HG03521 (cell line): Measurements from ENCODE around the gene HSPA12A.
"Not testable (repeated sequence)": the region's sequence is repeated elsewhere in the genome, so short reads cannot be mapped to it uniquely, and the experiment has no call there.

ENCODE experiments used
- ATAC-seq: cut with Tn5 transposase; IDR thresholded peaks from one replicate; pipeline ENCODE4 v1.9.1; 2021; ENCODE audit warnings: mild to moderate bottlenecking, moderate library complexity; ENCODE audit not compliant: unreplicated experiment

Gene HSPA12A

DNA sequence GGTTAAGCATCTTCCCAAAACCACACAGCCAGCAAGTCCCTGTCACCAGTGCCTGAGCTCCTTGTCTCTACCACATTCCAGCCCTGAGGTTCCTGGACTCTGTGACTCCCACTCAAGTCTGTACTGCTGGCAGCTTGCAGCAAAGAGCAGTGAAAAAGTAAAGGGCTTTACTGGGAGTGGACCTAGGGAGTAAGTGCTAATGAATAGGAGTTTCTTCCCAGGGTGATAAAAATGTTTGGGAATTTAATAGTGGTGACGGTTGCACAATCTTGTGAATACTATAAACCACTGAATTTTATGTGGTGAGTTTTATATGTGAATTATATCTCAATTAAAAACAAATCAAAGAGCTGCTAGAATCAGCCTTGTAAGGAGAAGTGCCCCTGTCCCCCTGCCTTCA, 22.6 kb downstream of the HSPA12A start:
- ATAC-seq, result no peak

DNA sequence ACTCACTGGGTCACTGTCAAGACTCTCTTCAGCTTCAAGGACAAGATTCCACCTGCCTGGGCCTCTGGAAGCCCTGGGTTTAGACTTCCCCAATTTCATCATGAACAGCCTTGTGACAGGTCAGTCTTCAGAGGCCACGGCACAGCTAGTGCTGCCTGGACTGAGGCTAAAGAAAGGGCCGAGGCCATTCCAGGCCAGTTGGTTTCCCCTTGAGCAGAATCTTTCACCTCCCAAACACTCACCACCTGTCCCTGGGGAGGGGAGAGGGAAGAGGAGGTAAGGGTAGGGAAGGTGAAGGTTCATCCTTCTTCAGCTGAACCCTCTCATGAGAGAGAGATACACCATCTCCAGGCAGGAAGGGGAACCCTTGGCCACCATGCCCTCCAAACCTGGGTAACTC, 24.3 kb downstream of the HSPA12A start:
- ATAC-seq, result no peak

DNA sequence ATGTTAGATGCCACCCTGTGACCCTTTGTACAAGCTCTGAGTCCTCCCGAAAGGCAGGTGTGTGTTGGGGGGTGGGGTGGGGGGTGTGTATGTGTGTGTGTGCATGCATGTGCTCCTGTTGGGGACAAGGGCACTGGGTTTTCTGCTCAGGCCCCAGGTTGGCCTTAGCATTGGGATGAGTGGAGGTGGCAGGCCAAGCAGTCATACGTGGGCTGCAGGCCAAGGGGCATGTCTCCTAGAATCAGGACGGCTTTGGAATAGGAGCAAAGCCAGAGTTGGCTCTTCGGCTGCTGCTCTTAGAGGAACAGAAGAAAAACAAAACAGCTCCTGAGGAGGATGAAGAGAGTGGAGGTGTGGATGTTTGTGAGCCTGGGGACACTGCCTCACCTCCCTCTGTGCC, 26.0 kb downstream of the HSPA12A start:
- ATAC-seq, result no peak

DNA sequence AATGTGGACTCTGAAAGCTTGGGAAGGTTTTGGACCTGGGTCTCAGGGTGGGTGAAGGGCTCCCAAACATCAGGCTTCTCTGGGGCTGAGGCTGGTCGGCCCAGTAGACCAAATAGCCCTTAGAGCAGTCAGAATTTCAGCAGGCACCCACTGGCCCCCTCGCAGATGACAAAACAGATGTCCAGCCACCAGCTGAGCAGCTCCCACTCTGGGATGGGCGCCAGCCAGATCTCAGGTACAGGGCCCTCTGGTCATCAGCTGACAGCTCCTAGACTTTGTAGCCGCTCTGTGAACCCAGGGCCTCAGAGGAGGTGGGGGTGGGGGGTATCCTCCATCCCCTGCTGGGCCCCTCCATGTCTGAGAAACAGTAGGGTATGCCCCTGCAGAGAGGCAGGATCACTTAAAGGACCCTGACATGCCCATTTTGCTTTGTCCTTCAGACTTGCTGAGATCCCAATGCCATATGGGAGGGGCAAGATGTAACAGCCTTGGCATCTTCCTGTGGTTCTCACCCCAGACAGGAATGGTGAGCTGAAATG, 26.5 kb downstream of the HSPA12A start:
- ATAC-seq, result no peak

DNA sequence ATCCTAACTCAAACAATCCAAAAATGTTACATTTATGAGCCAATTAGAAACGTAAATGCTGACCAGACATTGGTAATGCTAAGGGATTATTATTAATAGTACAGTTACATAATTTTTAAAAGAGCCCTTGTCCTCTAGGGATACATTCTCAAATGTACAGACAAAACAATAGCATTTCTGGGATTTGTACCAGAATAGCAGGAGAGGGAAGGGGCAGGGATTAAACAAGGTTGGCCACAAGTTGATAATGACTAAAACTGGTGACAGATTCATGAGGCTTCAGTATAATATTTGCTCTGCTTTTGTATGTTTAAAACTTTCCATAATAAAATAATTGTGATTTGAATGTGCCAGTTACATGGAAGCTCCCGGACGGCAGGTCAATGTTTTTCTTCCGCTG, 27.0 kb downstream of the HSPA12A start:
- no peak for ATAC-seq

DNA sequence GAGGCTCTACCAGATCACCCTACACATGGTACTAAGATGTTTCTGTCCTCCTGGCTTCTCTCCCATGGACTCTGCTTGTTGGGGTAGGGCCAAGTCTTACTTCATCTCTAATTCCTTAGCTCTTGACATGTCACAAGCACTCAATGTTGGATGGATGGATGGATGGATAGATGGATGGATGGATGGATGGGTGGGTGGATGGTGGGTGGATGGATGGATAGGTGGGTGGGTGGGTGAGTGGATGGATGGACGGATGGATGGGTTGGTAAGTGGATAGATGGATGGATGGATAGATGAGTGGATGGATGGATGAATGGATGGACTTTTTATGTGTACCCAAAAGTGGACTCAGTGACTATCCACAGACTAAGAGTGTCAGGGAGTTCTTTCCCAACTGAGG, 28.5 kb downstream of the HSPA12A start:
- ATAC-seq, result no peak

DNA sequence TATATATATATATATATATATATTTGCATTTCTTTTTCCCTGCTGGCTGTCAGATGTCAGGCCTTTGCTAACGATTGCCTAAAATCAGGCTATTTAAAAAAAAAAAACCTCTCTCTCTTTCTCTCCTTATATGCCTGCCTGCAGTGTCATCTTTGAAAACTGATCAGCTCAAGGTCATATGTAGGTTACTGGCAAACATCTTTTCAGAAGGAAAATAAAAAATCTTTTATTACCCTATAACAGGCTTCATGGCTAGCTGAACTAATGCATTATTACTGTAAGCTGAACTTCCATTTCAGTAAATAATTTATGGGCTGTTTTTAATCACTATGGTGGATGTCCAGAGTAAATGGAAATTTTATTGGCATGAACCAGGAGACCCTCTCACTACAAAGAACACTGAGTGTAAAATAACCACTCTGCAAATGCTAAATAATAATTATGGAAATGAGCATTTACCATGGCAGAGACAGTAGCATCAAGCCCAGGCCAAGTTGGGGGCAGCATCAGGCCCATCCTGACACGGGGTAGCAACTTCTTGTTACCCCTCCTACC, 29.3 kb downstream of the HSPA12A start:
- ATAC-seq, result no peak

DNA sequence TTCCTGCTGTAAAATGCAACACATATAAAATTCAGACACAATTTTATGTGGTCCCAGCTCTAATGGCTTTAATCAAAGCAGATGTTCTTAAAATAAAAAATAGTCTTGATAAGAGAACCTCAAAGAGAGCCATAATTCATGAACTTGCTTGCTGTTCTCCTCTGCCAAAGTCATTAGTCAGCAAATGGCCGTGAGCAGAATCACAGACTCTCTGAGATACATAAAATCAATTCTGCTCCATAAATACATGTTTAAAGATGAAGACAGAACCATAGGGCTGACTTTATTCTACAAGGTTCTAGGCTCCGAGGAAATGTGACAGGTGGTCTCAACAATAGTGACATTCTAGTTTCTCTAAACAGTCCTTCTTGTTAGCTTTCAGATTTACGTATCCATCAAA, 29.8 kb downstream of the HSPA12A start:
- ATAC-seq, result no peak

DNA sequence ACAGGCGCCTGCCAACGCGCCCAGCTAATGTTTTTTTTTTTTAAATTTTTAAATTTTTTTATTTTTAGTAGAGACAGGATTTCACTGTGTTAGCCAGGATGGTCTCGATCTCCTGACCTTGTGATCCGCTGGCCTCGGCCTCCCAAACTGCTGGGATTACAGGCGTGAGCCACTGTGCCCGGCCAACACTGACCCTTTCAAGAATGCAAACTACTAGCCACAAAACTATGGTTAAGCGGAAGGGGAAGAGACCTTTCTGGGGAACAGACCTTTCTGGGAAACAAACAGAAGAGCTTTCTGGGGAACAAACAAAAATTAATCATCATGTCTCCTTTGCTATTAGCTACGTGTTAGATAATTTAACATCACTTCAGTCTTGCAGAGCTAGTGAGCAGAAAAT, 30.6 kb downstream of the HSPA12A start:
- not testable (repeated sequence) for ATAC-seq

DNA sequence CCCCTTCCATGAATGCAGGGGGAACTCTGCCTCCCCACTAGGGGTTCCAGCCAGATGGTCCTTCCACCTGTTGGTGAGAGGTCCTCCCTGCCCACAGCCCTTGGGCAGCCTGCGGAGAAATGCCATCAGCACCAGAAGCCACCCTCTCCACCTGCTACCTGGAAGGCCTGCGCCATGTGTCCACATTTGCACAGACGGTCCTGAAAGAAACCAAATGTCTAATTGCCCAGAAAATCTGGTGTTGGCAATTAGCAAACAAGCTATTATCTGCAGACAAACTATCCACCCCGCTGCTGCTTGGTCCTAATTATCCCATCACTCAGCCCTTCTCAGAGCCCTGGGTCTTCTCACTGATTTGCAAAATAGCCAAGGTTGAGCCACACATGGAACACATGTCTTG, 32.3 kb downstream of the HSPA12A start:
- no peak for ATAC-seq

DNA sequence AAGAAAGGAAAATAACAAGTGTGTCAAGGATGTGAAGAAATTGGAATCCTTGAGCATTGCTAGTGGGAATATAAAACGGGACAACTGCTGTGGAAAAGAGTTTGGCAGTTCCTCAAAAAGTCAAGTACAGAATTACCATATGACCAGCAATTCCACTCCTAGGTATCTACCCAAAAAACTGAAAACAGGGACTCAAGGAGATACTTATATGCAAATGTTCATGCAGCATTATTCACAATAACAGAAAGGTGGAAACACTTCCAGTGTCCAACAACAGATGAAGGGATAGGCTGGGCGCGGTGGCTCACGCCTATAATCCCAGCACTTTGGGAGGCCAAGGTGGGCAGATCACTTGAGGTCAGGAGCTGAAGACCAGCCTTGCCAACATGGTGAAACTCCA, 33.5 kb downstream of the HSPA12A start:
- ATAC-seq, result no peak

DNA sequence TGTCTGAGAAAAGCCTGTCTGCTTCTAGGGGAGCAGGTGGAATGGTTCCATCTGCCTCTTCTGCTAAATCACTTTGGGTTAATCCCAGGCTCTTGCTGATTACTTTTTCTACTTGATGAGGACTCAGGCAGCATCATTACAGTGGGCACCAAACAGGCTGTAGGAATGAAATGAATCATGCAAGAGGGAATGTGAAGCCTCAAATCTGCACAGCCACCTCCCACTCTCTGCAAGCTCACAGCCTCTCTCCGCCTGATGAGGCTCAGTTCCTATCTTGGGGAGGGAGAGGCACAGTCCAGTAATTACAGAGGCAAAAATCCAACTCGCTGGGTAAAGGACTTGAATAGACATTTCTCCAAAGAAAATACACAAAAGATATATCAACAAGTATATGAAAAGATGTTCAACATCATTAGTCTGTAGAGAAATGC, 34.0 kb downstream of the HSPA12A start:
- ATAC-seq, result no peak

DNA sequence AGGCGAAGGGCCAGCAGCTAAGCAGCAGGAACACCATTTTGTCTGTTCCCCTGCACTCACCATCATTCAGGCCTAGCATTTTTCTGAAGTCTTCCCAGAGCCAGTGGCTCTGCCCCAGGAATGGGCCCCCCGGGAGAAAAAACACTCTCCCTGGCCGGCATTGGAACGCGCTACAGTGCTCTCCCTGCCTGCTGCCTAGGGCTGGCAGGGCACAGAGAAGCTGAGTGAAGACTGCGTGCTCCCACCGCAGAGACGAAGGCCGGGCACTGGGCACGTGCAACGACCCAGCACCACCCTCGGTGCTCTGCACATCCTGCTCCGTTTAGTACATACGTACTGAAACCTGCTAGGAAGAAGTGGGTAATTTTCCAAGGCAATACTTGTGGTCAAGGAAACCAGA, 34.4 kb downstream of the HSPA12A start:
- no peak for ATAC-seq

DNA sequence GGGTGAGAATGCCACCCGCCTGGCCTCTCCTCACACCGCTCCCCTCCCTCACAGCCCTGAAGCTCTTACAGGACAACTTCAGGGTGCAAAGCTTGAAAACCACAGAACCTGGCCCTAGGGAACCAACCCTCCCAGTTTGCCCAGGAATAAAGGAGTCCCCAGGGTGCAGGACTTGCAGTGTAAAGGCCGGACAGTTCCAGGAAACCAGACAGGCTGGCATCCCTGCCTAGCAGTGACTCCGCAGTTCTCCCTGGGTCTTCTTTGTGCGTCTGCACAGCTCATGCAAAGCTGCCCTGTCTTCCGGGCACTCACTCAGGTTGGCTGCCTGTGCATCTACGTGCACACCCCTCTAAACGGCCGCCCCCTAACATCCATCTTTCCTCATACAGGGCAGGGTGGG, 36.1 kb downstream of the HSPA12A start:
- no peak for ATAC-seq

DNA sequence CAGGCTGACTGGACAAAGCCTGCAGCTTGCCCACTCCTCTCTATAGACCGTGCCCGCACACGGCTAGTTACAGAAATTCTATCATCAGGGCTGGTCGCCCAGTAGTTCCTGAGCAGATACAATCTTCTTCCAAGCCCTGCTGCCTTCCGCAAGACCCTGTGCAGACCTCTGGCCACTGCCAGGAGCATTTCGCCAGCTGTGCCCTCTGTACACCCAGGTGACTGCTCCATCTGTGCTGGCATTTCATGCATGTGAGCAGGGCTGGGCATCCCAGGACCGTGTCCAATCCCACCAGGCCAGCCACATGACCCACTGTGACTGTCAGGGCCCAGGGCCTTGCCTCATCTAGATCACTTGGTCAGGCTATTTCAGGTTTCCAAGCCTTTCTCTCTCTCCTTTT, 36.9 kb downstream of the HSPA12A start:
- no peak for ATAC-seq

DNA sequence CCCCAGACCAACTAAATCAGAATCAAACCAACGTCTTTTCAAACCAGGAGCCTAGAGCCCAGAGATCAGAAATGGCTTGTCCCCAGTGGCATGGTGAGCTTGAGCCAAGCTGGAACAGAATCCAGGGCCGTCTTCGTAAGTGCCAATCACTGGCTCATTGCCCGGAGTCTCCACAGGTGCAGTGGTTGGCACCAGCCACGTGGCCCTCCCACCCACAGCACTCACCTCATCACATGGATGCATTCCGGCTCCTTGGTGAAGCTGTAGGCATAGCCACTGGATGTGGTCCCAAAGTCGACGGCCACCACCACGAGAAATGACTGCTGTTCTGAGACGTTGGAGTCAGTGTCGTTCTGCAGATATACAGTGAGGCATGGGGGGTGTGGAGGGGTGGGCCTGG, 37.4 kb downstream of the HSPA12A start:
- ATAC-seq, result no peak

DNA sequence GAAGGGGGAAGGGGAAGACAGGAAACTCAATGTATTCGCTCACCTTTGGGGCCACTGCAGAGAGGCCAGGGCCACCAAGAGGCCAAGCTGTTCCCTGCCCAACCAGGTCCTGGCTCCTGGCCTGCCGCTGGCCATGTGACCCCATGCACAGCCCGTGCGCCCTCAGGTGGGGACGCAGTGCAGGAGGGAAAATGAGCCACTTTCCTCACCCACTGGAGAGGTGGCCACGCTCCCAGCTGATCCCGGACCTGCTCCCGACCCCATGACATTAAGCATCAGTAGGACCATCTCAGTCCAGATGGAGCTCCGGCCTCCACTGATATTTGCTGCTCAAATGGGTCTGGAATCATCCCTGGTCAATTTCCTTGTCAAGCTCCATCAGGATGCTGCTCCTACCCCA, 40.2 kb downstream of the HSPA12A start:
- ATAC-seq, result no peak

DNA sequence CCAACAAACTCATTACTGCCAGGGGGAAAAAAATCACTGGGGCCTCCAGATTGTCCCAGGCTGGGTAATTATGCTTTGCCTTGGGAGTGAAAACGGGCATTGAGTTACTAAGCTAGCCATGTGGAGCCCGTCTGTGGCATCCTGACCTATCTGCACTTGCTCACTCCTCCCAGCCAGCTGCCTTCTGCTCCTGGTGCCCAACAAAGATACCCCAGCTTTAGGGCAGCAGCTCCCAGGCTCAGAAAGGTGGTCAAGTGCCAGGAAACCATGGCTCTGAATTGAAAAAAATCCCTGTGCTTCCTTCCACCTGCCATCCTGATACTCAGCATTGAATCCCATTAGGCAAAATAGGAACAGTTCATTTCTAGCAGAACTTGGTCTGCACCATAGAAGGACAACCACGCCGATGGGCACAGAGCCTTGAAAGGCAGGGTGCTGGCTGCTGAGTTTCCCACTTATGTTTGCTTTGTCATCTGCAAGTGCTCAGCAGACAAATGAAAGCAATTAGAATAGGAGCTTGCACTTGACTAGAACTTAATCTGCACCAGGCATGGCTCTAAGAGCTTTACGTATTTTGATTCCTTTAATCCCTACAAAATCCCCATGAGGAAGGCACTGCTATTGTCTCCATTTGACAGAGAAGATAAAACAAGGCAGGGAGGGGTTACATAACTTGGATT, 42.8 kb downstream of the HSPA12A start:
- no peak for ATAC-seq

DNA sequence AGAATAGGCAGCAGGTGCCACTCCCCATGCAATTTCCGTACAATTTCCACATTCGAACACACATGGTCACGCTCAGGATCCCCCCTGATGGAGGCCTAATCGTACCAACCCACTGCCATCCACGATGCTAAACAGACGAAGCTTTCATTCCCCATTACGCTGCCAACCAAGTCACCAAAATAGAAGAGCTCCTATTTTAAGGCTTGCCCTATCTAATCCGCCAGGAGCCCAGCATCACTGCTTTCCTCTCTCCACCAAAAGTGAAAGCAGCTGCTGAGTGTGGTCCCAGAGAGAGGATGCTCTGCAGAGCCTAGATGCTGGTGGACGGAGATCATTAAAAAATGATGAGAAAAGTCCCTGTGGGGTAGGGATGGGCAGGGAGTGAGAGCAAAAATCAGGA, 43.3 kb downstream of the HSPA12A start:
- no peak for ATAC-seq

DNA sequence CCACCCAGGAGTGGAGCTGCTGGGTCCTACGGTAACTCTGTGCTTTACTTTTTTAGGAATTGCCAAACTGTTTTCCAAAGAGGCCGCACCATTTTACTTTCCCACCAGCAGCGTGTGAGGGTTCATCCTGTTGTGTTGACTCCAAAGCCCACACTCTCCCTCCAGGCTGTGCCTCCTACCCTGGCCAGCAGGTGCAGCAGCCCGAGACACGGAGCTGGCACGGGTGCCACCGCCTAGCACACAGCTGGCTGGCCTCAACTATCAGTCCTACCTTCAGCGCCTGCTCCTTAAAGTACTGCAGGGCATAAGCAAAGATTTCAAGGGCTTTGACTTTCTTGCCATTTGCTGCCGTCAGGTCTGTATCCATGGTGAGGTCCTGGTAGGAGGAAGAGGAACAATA, 44.0 kb downstream of the HSPA12A start:
- no peak for ATAC-seq

DNA sequence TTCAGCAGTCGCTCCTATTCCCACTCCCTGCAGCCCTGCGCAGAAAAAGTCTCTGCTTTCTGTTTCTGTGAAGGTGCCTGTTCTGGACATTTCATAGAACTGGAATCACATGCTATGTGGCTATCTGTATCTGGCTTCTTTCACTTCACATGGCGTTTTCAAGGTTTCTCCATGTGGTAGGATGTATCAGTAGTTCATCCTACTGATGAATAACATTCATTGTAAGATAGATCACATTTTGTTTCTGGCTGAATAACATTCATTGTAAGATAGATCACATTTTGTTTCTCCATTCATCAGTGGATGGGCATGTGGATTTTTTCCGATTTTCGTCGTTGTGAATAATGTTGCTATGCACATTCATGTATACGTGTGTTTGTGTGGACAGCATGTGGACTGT, 44.5 kb downstream of the HSPA12A start:
- no peak for ATAC-seq

DNA sequence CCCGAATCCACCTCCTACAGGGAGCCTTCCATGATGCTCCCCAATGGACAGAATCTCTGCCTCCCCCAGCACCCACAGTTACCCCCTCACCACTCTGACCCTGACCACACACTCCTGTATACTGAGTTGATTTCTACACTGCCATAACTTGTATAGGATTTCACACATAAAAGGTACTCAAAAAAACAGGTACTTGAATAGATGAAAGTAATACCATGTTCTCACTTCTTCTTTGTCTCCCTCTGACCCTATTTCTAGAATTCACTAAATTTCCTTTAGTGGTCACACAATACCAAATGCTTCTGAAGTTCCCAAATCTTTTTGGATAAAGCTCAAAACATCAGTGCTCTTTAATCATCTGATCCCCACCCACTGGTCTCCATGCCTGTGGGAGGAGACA, 45.4 kb downstream of the HSPA12A start:
- ATAC-seq, result peak; percentile 46

DNA sequence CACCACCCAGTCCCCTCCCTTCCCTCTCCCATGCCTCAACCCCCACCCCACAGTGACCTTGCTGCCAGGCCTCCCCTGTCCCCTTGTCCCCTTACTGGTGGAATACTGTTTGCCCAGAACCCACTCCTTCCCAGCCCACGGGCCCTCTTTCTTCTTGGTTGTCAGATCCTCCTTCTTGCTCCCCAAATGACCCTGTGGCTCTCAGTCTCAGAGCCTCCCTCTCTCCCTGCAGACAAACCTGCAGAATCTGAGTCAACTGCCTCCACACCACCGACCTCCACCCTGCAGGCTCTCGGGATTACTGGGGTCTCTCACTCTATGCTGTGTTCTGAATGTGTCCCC, 47.5 kb downstream of the HSPA12A start:
- ATAC-seq, result no peak
